Limb (tissue), 2 donors: ENCODE measurements around the gene SEMA6D.

Experiments used
- DNase-seq, 2 donors: peaks; one replicate each; pipeline ENCODE4 v3.0.0-alpha.2; 2016; ENCODE audit errors: extremely low spot score in 2 of 2

Gene SEMA6D

DNA sequence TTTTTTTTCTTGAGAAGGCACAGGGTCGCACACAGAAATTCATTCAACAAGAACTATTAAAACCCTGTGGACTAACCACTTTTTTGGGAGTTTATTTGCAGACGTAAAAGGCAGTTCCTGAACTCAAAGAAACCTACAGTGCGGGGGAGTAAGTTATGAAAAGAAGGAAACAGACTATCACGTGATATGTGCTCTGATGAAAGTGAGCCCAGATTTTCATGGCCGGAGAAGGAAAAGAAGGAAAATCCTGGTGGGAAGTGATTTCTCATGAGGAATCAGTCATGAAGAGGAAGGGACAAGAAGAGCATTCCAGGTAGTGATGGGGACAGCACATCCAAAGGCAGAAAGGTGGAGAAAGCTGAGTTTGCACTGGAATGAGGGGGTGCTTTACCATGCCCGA, 26.1 kb downstream of the SEMA6D start:
- no peak for DNase-seq

DNA sequence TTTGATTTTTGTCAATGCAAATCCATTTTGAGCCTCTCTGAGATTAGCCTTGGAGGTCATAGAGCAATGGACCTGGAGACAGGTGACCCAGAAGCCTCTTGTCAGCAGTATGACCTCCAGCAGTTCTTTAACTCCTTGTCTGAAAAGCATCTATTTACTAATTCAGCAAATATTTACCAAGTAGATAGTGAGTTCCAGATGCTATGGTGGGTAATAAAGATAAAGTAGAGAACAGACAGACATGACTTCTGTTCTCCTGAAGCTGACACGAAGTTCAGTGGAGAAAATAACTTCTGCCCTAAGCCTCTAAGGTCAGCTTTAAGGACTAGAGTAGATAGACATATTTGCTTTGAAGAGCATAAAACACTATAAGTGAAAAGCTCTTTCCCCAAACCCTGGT, 26.6 kb downstream of the SEMA6D start:
- no peak for DNase-seq

- no peak for DNase-seq
These were observed 27.2 kb downstream of the SEMA6D start for GRCh38 chr15:47744496-47744895.

GRCh38 chr15:47744973-47745372, 27.7 kb downstream of the SEMA6D start:
- DNase-seq, result no peak

- DNase-seq, result no peak
These were observed 29.2 kb downstream of the SEMA6D start for GRCh38 chr15:47746516-47746915.

GRCh38 chr15:47750030-47750739, 32.9 kb downstream of the SEMA6D start:
- no peak for DNase-seq

- DNase-seq, result no peak
These were observed 33.5 kb downstream of the SEMA6D start for GRCh38 chr15:47750740-47751262.

DNA sequence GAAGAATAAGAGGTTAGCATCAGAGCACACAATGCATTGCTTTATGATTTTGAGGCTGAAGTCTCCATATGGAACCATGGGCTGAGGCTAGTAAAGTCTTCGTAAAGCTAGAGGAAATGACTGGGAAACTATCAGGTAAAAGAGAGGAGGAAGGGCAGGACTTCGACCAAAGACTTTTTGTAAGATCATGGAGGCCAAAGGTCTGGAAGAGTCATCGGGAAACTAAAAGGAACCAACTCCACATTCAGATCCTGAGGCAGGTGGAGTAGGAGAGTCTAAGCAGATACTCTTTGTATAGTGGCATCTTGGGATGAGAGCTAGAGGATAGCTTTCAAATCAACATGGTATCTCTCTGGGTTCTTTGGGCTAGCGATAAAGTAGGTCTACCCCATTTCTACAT, 36.3 kb downstream of the SEMA6D start:
- no peak for DNase-seq

GRCh38 chr15:47754312-47754711, 37.0 kb downstream of the SEMA6D start:
- no peak for DNase-seq

DNA sequence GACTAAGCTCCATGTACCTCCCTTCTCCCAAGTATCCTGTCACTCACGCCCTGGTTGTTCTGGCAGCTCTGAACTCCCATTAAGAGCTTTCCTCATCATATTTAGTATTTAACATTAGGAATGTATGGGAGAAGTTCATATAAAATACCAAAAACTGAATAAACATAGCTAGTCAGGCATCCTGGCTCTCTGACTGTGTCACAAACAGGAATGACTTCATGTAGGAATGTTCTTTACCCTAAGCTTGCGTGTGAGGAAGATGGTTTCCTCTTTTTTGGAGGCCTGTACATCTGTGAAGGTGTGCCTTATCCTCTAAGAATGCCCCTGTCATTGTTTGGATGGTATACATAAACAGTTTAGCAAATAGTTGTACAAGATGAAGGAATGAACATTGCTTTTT, 38.6 kb downstream of the SEMA6D start:
- no peak for DNase-seq

- no peak for DNase-seq
These were observed 39.6 kb downstream of the SEMA6D start for GRCh38 chr15:47756872-47757271.

GRCh38 chr15:47757331-47757730, 40.0 kb downstream of the SEMA6D start:
- DNase-seq, result no peak

DNA sequence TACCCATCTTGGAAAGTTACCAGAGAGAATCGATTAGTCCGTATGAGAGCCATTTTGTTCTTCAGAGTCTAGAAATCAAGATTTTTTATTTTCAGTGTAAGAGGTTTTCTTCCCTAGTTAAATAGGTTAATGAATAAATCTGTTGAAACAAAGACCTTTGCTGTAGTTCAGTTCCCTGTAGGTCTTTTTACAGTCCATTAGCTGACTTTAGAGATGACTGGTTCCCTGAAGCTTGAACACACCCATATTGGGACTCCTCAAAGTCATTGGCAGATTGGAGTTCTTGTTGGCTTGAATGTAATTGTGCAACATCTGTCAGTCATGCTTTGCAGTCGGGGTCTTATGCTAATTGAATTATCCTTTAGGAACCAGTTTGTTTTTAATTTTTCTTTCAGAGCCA, 45.3 kb downstream of the SEMA6D start:
- DNase-seq, result no peak

DNA sequence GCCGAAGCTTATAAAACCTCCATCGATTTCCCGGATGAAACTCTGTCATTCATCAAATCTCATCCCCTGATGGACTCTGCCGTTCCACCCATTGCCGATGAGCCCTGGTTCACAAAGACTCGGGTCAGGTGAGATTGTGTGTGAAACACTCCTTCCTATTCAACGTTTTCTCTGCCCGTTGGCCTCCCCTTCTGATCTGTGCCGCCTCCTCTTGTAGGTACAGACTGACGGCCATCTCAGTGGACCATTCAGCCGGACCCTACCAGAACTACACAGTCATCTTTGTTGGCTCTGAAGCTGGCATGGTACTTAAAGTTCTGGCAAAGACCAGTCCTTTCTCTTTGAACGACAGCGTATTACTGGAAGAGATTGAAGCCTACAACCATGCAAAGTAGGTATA, 47.4 kb downstream of the SEMA6D start:
- no peak for DNase-seq

- DNase-seq, result no peak
These were observed 49.1 kb downstream of the SEMA6D start for GRCh38 chr15:47766406-47766805.

- DNase-seq, result no peak
These were observed 49.7 kb downstream of the SEMA6D start for GRCh38 chr15:47767035-47767434.

DNA sequence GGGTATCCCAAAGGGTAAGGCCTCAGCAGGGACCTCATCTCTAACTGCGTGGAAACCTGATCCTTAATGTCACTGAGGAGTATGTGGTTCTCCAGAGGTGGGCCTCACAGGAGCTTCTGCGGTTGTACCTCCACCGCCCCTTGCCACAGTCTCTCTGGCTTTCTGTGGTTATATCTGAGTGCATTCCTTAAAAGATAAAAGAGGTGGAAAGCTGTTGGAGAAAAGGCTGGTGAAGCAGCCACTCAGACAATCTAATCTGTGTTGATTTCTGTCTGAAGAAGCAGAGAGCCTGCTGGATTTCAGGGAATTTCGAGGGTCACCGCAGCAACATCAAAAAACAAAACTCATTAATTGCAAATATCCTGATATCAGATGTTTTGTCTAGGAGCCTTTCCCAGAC, 51.4 kb downstream of the SEMA6D start:
- DNase-seq, result no peak

GRCh38 chr15:47769166-47769565, 51.9 kb downstream of the SEMA6D start:
- no peak for DNase-seq

DNA sequence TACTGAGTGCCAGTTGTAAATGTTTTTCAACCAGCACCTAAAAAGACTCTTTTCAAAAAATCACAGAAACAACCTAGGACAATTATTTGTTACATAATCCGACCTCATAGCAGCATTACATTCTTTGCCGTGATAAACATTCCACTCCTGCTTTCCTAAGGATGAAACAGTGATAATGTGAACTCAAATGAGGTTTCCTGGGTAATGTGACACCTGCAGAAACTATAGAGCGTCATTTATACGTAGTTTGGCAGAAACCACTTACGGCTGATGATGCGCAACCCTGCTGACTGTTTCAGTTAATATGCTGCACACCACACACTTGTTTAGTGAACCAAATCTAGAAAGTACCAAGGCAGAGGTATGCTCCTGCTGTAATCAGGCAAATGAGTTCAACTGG, 55.8 kb downstream of the SEMA6D start:
- no peak for DNase-seq

DNA sequence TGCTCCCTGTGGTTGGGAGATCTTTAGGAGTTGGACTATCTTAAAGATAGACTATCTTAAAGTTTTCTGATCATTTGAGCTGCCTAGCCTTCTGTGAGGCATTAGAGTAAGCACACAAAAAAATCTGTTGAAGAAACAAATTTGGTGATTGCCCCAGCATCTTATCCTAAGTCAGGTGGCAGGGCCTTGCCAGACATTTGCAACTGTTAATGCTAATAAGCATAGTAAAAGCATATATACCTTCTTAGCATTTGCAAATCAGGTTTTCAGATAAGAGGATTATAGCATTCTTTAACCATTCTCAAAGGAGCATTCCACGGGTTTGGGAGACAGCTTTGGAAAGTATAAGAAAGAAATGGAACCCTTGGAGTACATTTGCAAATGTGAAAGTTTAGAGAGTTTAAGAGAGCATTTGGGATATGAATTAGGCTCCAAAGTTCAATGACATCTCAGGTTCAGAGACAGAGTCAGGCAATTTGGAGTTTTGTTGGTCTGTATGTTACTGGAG, 61.0 kb downstream of the SEMA6D start:
- no peak for DNase-seq

DNA sequence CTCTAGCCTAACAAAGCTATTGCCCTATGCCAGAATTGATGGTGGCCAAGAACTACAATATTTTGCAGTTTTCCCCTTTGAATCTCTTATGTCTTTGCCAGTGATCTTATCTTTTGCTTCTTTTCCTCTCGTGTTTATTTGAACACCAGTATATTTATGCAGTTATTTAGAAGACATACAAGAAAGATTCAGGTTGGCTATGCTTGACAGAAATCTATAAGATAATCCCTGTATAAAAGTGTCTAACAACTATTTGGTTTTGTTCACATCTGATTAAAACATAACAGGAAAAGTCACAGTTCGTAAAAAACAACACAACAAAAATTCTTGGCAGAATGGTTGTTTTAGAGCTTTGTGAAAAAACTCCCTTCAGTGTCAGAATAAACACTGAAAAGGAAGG, 63.7 kb downstream of the SEMA6D start:
- no peak for DNase-seq

DNA sequence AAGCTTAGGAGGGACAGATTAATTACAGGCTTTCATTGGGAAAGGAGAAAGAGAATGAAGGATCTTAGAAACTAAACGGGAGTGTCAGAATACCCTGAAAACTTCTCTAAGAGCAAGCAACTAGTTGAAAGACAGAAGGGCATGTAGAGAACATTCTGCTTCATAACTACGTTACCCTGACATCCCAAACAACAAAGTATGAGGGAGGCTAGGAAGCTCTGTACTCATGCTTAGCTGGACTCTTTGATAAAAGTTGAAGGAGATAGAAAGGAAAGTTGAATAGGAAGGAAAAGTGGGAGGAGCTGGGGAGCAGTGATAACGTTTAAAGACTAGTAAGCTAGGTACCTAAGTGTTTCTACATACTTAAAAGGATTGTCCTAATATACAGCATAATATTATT, 64.2 kb downstream of the SEMA6D start:
- DNase-seq, result no peak

DNA sequence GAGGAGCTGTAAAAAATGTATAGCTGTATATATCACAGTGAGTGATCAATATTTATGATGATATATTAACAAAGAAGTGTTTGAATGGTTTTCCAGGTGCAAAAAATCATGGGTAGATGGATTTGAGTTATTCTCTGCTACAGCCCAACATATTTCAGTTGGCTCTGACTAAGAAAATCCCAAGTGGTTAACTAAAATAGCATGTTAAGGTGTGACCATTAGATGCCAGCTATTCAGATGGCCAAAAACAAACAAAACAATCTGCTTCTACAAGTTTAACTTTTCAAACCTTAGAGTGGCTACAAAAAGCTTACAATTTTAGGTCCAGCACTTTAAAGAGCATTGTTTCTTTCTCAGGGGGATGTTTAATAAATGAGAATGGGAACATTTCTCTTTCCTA, 67.5 kb downstream of the SEMA6D start:
- no peak for DNase-seq

DNA sequence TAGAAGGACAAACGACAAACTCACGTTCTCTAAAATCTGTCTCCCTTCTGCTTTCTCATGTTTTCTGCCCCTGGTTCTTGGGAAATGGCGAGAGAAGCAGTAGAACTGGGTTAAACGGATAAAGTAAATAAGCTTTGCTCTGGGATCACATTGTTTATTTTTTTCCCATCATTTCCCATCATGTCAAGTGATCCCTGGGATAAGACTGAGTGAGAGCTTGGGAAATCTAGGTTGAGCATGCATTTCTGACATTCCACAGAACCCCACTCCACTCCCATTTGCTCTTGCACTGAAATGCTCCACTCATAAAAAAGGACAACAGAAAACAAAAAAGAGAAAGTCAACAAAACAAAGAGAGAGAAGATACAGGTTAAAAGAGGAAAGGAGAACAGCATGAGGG, 69.1 kb downstream of the SEMA6D start:
- DNase-seq, result no peak
